Sigmoid colon (tissue), 4 donors: ENCODE data around the gene PPP4R2.

Source experiments
- CTCF ChIP-seq, 4 experiments: fragments of 450-650 bp in 3 of 4; fragments of 200-600 bp in 1 of 4; IDR thresholded peaks; one replicate each; pipeline ENCODE4 v1.5.1; 2016 to 2019; ENCODE audit warnings: antibody characterized with exemption in 4 of 4, mild to moderate bottlenecking in 3 of 4, moderate library complexity in 2 of 4
- EP300 ChIP-seq, 4 donors: sonication (generic); formaldehyde crosslinking; IDR thresholded peaks; one replicate each; pipeline ENCODE4 v1.6.1; 2017; ENCODE audit warnings: antibody characterized with exemption in 4 of 4
- POLR2A ChIP-seq, 2 donors: fragments of 450-650 bp; IDR thresholded peaks; one replicate each; pipeline ENCODE4 v1.6.1; 2016; ENCODE audit warnings: antibody characterized with exemption in 2 of 2, mild to moderate bottlenecking in 2 of 2, moderate library complexity in 2 of 2

- TF ChIP-seq CTCF (IDR thresholded peaks at IDR 0.05), result no peak
- TF ChIP-seq POLR2A (IDR thresholded peaks at IDR 0.05), result no peak
- no peak for TF ChIP-seq EP300 (IDR thresholded peaks at IDR 0.05)
These were observed 11.0 kb upstream of the PPP4R2 start for GRCh38 chr3:72985576-72985975.
